Parathyroid adenoma (tissue), 2 donors: ENCODE measurements around the gene ANXA8.

ENCODE experiments used
- H2AFZ ChIP-seq: fragments of 300-600 bp; sonication (generic); one replicate; pipeline ENCODE4 v1.7.0; 2017; ENCODE audit warnings: antibody characterized with exemption, mild to moderate bottlenecking
- H3K27ac ChIP-seq: fragments of 300-600 bp; sonication (generic); one replicate; pipeline ENCODE4 v1.7.0; 2017
- H3K27me3 ChIP-seq: fragments of 300-600 bp; sonication (generic); one replicate; pipeline ENCODE4 v1.7.0; 2017; ENCODE audit warnings: low read length; ENCODE audit not compliant: control insufficient read depth, insufficient read depth
- H3K36me3 ChIP-seq: fragments of 300-600 bp; sonication (generic); one replicate; pipeline ENCODE4 v1.7.0; 2017; ENCODE audit warnings: low read length; ENCODE audit not compliant: control insufficient read depth, insufficient read depth
- H3K4me1 ChIP-seq: fragments of 300-600 bp; sonication (generic); one replicate; pipeline ENCODE4 v1.7.0; 2017; ENCODE audit warnings: control low read depth
- H3K4me2 ChIP-seq: fragments of 300-600 bp; sonication (generic); one replicate; pipeline ENCODE4 v1.7.0; 2017; ENCODE audit warnings: low read length
- H3K4me3 ChIP-seq: fragments of 300-600 bp; sonication (generic); one replicate; pipeline ENCODE4 v1.7.0; 2017; ENCODE audit warnings: low read depth, low read length
- H3K79me2 ChIP-seq: fragments of 300-600 bp; sonication (generic); one replicate; pipeline ENCODE4 v1.7.0; 2017; ENCODE audit warnings: control low read depth
- H3K9ac ChIP-seq: fragments of 300-600 bp; sonication (generic); one replicate; pipeline ENCODE4 v1.7.0; 2017; ENCODE audit warnings: mild to moderate bottlenecking
- H3K9me3 ChIP-seq: fragments of 300-600 bp; sonication (generic); one replicate; pipeline ENCODE4 v1.7.0; 2017; ENCODE audit warnings: low read length; ENCODE audit not compliant: control insufficient read depth
- CTCF ChIP-seq: fragments of 300-600 bp; sonication (generic); IDR thresholded peaks from one replicate; pipeline ENCODE4 v1.7.0; 2017; ENCODE audit warnings: antibody characterized with exemption, mild to moderate bottlenecking
- donor health status: primary hyperparathyroidism.

The ANXA8 gene

GRCh38 chr10:47423476-47423875, 60.4 kb downstream of the ANXA8 start:
- Histone ChIP-seq H3K4me2 (no peak overlapping the region), H3K79me2 (no peaks in the 10 kb centered on the region), H3K4me1 (no peaks in the 10 kb centered on the region), H3K9ac (no peak overlapping the region), H3K9me3 (no peaks in the 10 kb centered on the region), H3K4me3 (no peak overlapping the region), H2AFZ (no peak overlapping the region), H3K27ac (no peak overlapping the region), H3K36me3 (no peaks in the 10 kb centered on the region), H3K27me3 (no peaks in the 10 kb centered on the region)
- TF ChIP-seq CTCF, result no peak

- TF ChIP-seq CTCF, result no peak
- Histone ChIP-seq H3K4me1 (no peaks in the 10 kb centered on the region), H3K27ac (no peak overlapping the region), H3K36me3 (no peaks in the 10 kb centered on the region), H3K4me2 (no peak overlapping the region), H3K9me3 (no peaks in the 10 kb centered on the region), H3K79me2 (no peaks in the 10 kb centered on the region), H2AFZ (no peak overlapping the region), H3K27me3 (no peaks in the 10 kb centered on the region), H3K9ac (no peak overlapping the region), H3K4me3 (no peak overlapping the region)
Measured at GRCh38 chr10:47421057-47421952, 62.6 kb downstream of the ANXA8 start.

- H3K27ac ChIP-seq, result no peak overlapping the region
- no peak overlapping the region for H3K4me3 ChIP-seq
- TF ChIP-seq CTCF, result no peak
Measured at GRCh38 chr10:47420305-47421056, 63.4 kb downstream of the ANXA8 start.

GRCh38 chr10:47419421-47419820, 64.5 kb downstream of the ANXA8 start:
- no peak for TF ChIP-seq CTCF
- H3K27ac ChIP-seq, result no peak overlapping the region
- no peak overlapping the region for H2AFZ ChIP-seq
- no peaks in the 10 kb centered on the region for H3K79me2 ChIP-seq
- no peak overlapping the region for H3K4me3 ChIP-seq
- no peaks in the 10 kb centered on the region for H3K4me1 ChIP-seq
- H3K9ac ChIP-seq, result no peak overlapping the region
- H3K27me3 ChIP-seq, result no peaks in the 10 kb centered on the region
- no peaks in the 10 kb centered on the region for H3K9me3 ChIP-seq
- no peaks in the 10 kb centered on the region for H3K36me3 ChIP-seq
- no peak overlapping the region for H3K4me2 ChIP-seq

More at GRCh38 chr10:47420305-47421056, 63.4 kb downstream of the ANXA8 start:
- Histone ChIP-seq H3K4me2 (no peak overlapping the region), H2AFZ (no peak overlapping the region), H3K79me2 (no peaks in the 10 kb centered on the region), H3K4me1 (no peaks in the 10 kb centered on the region), H3K36me3 (no peaks in the 10 kb centered on the region), H3K9me3 (no peaks in the 10 kb centered on the region), H3K27me3 (no peaks in the 10 kb centered on the region), H3K9ac (no peak overlapping the region)
